NB4 (cell line): ENCODE data around the gene SLC22A8.

Source experiments
- MYC ChIP-seq: IDR thresholded peaks from 2 replicates; pipeline ENCODE4 v1.6.1; 2011; ENCODE audit warnings: low read depth, low read length
- POLR2A ChIP-seq: IDR thresholded peaks from 2 replicates; pipeline ENCODE4 v1.6.1; 2011; ENCODE audit warnings: mild to moderate bottlenecking; ENCODE audit not compliant: insufficient read length; ENCODE audit errors: extremely low read depth
- TF ChIP-seq, protein P1 (sequence below): IDR thresholded peaks from one replicate; pipeline ENCODE4 v1.5.1; 2012; ENCODE audit warnings: low read depth, low read length
- TF ChIP-seq, protein P2 (sequence below): IDR thresholded peaks from 2 replicates; pipeline ENCODE4 v1.6.1; 2011; ENCODE audit warnings: low read depth, low read length

DNA sequence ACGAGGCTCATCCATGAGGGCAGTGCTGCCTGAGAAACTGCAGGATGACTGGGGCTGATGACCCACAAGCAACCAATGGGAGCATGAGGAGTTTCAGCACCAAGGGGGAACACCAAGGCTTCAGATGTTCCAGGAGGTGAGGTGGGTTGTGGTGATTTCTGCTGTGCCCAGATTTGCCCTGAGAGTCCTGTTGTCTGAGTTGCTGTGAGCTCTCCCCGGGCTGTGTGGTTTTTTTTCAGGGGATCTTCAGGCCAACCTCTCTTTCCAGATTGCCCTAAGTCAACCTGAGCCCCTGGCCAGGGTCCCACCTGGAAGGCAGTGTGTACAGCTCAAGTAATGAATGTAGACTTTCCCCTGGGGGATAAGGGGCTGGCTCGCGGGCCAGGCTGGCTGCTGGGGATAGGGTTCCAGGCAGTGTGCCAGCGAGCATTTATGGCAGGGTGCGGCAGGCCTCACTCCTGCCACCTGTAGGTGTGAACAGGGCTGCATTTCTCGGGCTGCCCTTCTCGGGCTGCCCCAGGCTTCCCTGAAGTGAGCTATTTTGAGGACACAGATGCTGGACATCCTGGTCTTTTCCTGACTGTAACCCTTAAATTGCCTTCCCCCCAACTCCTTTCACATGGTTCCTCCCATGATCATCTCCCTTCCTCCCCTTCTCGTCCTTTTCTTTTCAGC is 40.7 kb downstream of the SLC22A8 start:
- TF ChIP-seq, protein P1, sequence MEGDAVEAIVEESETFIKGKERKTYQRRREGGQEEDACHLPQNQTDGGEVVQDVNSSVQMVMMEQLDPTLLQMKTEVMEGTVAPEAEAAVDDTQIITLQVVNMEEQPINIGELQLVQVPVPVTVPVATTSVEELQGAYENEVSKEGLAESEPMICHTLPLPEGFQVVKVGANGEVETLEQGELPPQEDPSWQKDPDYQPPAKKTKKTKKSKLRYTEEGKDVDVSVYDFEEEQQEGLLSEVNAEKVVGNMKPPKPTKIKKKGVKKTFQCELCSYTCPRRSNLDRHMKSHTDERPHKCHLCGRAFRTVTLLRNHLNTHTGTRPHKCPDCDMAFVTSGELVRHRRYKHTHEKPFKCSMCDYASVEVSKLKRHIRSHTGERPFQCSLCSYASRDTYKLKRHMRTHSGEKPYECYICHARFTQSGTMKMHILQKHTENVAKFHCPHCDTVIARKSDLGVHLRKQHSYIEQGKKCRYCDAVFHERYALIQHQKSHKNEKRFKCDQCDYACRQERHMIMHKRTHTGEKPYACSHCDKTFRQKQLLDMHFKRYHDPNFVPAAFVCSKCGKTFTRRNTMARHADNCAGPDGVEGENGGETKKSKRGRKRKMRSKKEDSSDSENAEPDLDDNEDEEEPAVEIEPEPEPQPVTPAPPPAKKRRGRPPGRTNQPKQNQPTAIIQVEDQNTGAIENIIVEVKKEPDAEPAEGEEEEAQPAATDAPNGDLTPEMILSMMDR = peak; percentile 66
- TF ChIP-seq POLR2A = no peak
- no peak for TF ChIP-seq MYC
- TF ChIP-seq, protein P2, sequence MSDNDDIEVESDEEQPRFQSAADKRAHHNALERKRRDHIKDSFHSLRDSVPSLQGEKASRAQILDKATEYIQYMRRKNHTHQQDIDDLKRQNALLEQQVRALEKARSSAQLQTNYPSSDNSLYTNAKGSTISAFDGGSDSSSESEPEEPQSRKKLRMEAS = no peak
